SK-N-SH treated with all-trans-retinoic acid at 6 μM for 48 hours (cell line): ENCODE measurements around the gene TMPRSS11A.

Source experiments
- ATAC-seq: fragments of 200-7000 bp; cut with Tn5 transposase; 3 replicates; pipeline ENCODE4 v1.9.1; 2020; ENCODE audit warnings: mild to moderate bottlenecking, moderate library complexity
- ARNTL ChIP-seq: fragments of 450-650 bp; formaldehyde crosslinking; IDR thresholded peaks from 2 replicates; pipeline ENCODE4 v1.5.0; 2020; ENCODE audit warnings: low read depth, mild to moderate bottlenecking, moderate library complexity, borderline replicate concordance
- BACH2 ChIP-seq: fragments of 250-450 bp; sonication (Bioruptor Pico); IDR thresholded peaks from 2 replicates; pipeline ENCODE4 v1.9.0; 2021; ENCODE audit warnings: mild to moderate bottlenecking, borderline replicate concordance
- CSDC2 ChIP-seq: fragments of 250-450 bp; sonication (Bioruptor Pico); IDR thresholded peaks from 2 replicates; pipeline ENCODE4 v1.5.0; 2020; ENCODE audit warnings: mild to moderate bottlenecking, moderate library complexity
- ESRRG ChIP-seq: fragments of 250-450 bp; sonication (Bioruptor Pico); IDR thresholded peaks from 2 replicates; pipeline ENCODE4 v1.6.1; 2021; ENCODE audit warnings: mild to moderate bottlenecking
- GLIS3 ChIP-seq: fragments of 250-450 bp; sonication (Bioruptor Pico); IDR thresholded peaks from 2 replicates; pipeline ENCODE4 v1.5.0; 2020; ENCODE audit warnings: mild to moderate bottlenecking, moderate library complexity
- ISL1 ChIP-seq: fragments of 250-450 bp; sonication (Bioruptor Pico); IDR thresholded peaks from 2 replicates; pipeline ENCODE4 v2.1.2; 2022; ENCODE audit warnings: mild to moderate bottlenecking, moderate library complexity
- OSR1 ChIP-seq: fragments of 250-450 bp; sonication (Bioruptor Pico); IDR thresholded peaks from 2 replicates; pipeline ENCODE4 v1.8.0; 2022; ENCODE audit warnings: moderate library complexity, mild to moderate bottlenecking, inconsistent platforms
- PPARA ChIP-seq: fragments of 250-450 bp; sonication (Bioruptor Pico); IDR thresholded peaks from 2 replicates; pipeline ENCODE4 v1.5.0; 2020; ENCODE audit warnings: mild to moderate bottlenecking, borderline replicate concordance
- RARB ChIP-seq: fragments of 250-450 bp; sonication (Bioruptor Pico); IDR thresholded peaks from 2 replicates; pipeline ENCODE4 v1.8.0; 2021; ENCODE audit warnings: mild to moderate bottlenecking, moderate library complexity
- SNAI2 ChIP-seq: fragments of 250-450 bp; sonication (Bioruptor Pico); IDR thresholded peaks from 2 replicates; pipeline ENCODE4 v1.5.0; 2020; ENCODE audit warnings: mild to moderate bottlenecking, moderate library complexity
- TCF4 ChIP-seq: fragments of 250-450 bp; sonication (Bioruptor Pico); IDR thresholded peaks from 2 replicates; pipeline ENCODE4 v1.8.0; 2021; ENCODE audit warnings: mild to moderate bottlenecking, moderate library complexity, borderline replicate concordance
- TOX ChIP-seq: fragments of 250-450 bp; sonication (Bioruptor Pico); IDR thresholded peaks from 2 replicates; pipeline ENCODE4 v1.8.0; 2021; ENCODE audit warnings: mild to moderate bottlenecking, moderate library complexity, borderline replicate concordance
- ZC3H10 ChIP-seq: fragments of 250-450 bp; sonication (Bioruptor Pico); IDR thresholded peaks from 2 replicates; pipeline ENCODE4 v1.5.1; 2021; ENCODE audit warnings: mild to moderate bottlenecking, moderate library complexity
- ZFP3 ChIP-seq: fragments of 250-450 bp; sonication (Bioruptor Pico); IDR thresholded peaks from 2 replicates; pipeline ENCODE4 v1.5.0; 2020; ENCODE audit warnings: mild to moderate bottlenecking, moderate library complexity
- ZFP30 ChIP-seq: fragments of 450-650 bp; formaldehyde crosslinking; IDR thresholded peaks from 2 replicates; pipeline ENCODE4 v1.5.0; 2022; ENCODE audit warnings: mild to moderate bottlenecking, moderate library complexity
- ZNF565 ChIP-seq: fragments of 450-650 bp; formaldehyde crosslinking; conservative IDR thresholded peaks from 2 replicates; pipeline ENCODE4 v1.5.0; 2020; ENCODE audit warnings: low read depth, mild to moderate bottlenecking, moderate library complexity
- ZNF70 ChIP-seq: fragments of 450-650 bp; formaldehyde crosslinking; IDR thresholded peaks from 2 replicates; pipeline ENCODE4 v1.5.0; 2020; ENCODE audit warnings: mild to moderate bottlenecking, moderate library complexity
- ZNF8 ChIP-seq: fragments of 450-650 bp; formaldehyde crosslinking; IDR thresholded peaks from 2 replicates; pipeline ENCODE4 v1.5.0; 2020; ENCODE audit warnings: mild to moderate bottlenecking, moderate library complexity
- TF ChIP-seq, protein P1 (sequence below): fragments of 250-450 bp; sonication (Bioruptor Pico); IDR thresholded peaks from 2 replicates; pipeline ENCODE4 v1.5.0; 2020; ENCODE audit warnings: mild to moderate bottlenecking, moderate library complexity
- TF ChIP-seq, protein P2 (sequence below): fragments of 250-450 bp; sonication (Bioruptor Pico); IDR thresholded peaks from 2 replicates; pipeline ENCODE4 v1.5.1; 2020; ENCODE audit warnings: low read depth, mild to moderate bottlenecking, moderate library complexity
- TF ChIP-seq, protein P3 (sequence below): fragments of 250-450 bp; sonication (Bioruptor Pico); IDR thresholded peaks from 2 replicates; pipeline ENCODE4 v1.8.0; 2020; ENCODE audit warnings: mild to moderate bottlenecking, moderate library complexity, borderline replicate concordance
- TF ChIP-seq, protein P4 (sequence below): fragments of 250-450 bp; sonication (Bioruptor Pico); IDR thresholded peaks from 2 replicates; pipeline ENCODE4 v1.5.1; 2021; ENCODE audit warnings: mild to moderate bottlenecking, moderate library complexity
- TF ChIP-seq, protein P5 (sequence below): fragments of 250-450 bp; sonication (Bioruptor Pico); IDR thresholded peaks from 2 replicates; pipeline ENCODE4 v1.8.0; 2021; ENCODE audit warnings: low read depth, mild to moderate bottlenecking, moderate library complexity, borderline replicate concordance

Gene TMPRSS11A

DNA sequence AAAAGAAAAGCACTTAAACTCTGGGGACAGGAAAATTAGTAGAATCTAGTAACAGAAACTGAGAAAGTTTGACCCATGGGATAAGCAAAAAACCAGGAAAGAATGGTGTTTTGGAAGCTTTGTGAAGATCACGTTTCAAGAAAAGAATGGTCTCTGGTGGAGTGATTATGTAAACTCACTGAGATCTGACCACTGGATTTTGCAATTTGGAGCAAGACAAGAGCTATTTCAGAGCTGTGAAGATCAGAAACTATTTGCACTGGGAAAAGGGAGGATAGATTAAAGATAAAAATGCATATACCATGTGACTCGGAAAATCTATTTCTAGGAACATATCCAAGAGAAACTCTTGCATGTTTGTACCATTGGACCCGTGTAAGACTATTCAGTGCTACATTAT, 83.8 kb downstream of the TMPRSS11A start:
- TF ChIP-seq TOX (CRISPR knock-in tag) = no peak
- ATAC-seq = no peak

DNA sequence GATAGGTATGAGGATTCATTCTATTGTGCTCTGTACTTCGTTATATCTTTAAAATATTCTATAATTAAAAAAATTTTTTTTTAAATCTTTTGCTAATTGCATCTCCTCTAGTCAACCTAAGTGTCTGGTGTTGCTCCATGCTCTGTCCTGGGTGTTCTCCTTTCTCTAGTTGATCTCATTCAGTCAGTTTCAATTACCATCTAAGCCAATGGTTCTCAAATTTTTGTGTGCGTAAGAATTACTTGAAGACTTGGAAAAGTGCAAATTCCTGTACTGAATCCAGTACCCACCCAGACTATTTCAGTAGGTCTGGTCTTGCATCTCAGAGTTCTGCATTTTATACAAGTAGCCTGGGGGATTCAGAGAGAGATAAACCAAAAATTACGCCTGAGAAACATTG, 86.2 kb downstream of the TMPRSS11A start:
- ATAC-seq = no peak
- TF ChIP-seq, protein P1, sequence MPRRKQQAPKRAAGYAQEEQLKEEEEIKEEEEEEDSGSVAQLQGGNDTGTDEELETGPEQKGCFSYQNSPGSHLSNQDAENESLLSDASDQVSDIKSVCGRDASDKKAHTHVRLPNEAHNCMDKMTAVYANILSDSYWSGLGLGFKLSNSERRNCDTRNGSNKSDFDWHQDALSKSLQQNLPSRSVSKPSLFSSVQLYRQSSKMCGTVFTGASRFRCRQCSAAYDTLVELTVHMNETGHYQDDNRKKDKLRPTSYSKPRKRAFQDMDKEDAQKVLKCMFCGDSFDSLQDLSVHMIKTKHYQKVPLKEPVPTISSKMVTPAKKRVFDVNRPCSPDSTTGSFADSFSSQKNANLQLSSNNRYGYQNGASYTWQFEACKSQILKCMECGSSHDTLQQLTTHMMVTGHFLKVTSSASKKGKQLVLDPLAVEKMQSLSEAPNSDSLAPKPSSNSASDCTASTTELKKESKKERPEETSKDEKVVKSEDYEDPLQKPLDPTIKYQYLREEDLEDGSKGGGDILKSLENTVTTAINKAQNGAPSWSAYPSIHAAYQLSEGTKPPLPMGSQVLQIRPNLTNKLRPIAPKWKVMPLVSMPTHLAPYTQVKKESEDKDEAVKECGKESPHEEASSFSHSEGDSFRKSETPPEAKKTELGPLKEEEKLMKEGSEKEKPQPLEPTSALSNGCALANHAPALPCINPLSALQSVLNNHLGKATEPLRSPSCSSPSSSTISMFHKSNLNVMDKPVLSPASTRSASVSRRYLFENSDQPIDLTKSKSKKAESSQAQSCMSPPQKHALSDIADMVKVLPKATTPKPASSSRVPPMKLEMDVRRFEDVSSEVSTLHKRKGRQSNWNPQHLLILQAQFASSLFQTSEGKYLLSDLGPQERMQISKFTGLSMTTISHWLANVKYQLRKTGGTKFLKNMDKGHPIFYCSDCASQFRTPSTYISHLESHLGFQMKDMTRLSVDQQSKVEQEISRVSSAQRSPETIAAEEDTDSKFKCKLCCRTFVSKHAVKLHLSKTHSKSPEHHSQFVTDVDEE (CRISPR knock-in tag) = no peak
- TF ChIP-seq SNAI2 (CRISPR knock-in tag) = no peak
- no peak for TF ChIP-seq GLIS3 (CRISPR knock-in tag)
- TF ChIP-seq OSR1 (CRISPR knock-in tag) = no peak
- TF ChIP-seq TCF4 = no peak
- TF ChIP-seq ZFP30 = no peak
- TF ChIP-seq, protein P2, sequence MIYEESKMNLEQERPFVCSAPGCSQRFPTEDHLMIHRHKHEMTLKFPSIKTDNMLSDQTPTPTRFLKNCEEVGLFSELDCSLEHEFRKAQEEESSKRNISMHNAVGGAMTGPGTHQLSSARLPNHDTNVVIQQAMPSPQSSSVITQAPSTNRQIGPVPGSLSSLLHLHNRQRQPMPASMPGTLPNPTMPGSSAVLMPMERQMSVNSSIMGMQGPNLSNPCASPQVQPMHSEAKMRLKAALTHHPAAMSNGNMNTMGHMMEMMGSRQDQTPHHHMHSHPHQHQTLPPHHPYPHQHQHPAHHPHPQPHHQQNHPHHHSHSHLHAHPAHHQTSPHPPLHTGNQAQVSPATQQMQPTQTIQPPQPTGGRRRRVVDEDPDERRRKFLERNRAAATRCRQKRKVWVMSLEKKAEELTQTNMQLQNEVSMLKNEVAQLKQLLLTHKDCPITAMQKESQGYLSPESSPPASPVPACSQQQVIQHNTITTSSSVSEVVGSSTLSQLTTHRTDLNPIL (CRISPR knock-in tag) = no peak
- TF ChIP-seq ZC3H10 (CRISPR knock-in tag) = no peak
- TF ChIP-seq ESRRG (CRISPR knock-in tag) = no peak

DNA sequence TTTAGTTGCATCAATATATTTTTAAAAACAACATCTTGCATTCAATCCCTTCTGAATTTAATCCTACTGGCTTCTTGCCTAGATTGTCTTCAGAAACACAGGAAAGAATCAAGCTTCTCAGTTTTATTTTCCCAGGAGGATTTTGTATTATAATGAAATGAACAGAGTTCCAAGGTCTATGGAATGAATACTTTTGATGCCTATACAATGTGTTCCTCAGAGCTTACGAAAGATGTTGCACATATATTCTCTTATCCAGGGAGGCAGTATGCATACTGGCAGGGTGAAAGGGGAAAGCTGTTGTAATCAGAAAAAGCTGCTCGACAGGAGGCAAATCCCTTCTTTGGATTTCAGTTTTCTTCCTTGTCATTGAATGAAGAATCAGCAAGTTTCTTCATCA, 88.3 kb downstream of the TMPRSS11A start:
- no peak for TF ChIP-seq ISL1
- TF ChIP-seq, all 23 proteins: peak for 0
- no peak for ATAC-seq

DNA sequence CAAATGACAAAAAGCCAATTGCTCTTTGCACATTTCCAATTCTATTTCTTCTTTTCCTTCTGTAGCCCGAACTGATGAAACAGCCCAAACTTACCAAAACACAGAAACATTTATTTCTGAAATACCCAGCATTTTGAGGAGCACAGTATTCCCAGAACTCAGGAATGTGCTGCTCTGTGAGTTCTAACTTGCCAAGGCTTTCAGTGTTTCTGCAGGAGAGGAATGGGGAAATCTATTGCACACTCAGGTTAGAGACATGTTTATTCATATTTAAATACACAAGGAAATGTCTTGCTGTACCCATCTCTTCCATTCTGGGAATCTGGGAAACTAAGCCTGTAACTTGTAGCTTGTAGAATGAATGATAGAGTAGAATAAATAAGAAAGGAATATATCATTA, 90.2 kb downstream of the TMPRSS11A start:
- no peak for TF ChIP-seq GLIS3 (CRISPR knock-in tag)
- TF ChIP-seq ZFP30 = no peak
- no peak for TF ChIP-seq ZNF565 (CRISPR knock-in tag)
- TF ChIP-seq, protein P3, sequence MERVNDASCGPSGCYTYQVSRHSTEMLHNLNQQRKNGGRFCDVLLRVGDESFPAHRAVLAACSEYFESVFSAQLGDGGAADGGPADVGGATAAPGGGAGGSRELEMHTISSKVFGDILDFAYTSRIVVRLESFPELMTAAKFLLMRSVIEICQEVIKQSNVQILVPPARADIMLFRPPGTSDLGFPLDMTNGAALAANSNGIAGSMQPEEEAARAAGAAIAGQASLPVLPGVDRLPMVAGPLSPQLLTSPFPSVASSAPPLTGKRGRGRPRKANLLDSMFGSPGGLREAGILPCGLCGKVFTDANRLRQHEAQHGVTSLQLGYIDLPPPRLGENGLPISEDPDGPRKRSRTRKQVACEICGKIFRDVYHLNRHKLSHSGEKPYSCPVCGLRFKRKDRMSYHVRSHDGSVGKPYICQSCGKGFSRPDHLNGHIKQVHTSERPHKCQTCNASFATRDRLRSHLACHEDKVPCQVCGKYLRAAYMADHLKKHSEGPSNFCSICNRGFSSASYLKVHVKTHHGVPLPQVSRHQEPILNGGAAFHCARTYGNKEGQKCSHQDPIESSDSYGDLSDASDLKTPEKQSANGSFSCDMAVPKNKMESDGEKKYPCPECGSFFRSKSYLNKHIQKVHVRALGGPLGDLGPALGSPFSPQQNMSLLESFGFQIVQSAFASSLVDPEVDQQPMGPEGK (CRISPR knock-in tag) = no peak
- TF ChIP-seq ARNTL (CRISPR knock-in tag) = no peak
- TF ChIP-seq, protein P4, sequence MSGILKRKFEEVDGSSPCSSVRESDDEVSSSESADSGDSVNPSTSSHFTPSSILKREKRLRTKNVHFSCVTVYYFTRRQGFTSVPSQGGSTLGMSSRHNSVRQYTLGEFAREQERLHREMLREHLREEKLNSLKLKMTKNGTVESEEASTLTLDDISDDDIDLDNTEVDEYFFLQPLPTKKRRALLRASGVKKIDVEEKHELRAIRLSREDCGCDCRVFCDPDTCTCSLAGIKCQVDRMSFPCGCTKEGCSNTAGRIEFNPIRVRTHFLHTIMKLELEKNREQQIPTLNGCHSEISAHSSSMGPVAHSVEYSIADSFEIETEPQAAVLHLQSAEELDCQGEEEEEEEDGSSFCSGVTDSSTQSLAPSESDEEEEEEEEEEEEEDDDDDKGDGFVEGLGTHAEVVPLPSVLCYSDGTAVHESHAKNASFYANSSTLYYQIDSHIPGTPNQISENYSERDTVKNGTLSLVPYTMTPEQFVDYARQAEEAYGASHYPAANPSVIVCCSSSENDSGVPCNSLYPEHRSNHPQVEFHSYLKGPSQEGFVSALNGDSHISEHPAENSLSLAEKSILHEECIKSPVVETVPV (CRISPR knock-in tag) = no peak
- no peak for TF ChIP-seq ESRRG (CRISPR knock-in tag)
- no peak for TF ChIP-seq TOX (CRISPR knock-in tag)
- no peak for TF ChIP-seq ZC3H10 (CRISPR knock-in tag)
- no peak for TF ChIP-seq BACH2 (CRISPR knock-in tag)
- TF ChIP-seq RARB (CRISPR knock-in tag) = no peak
- no peak for TF ChIP-seq ZNF70 (CRISPR knock-in tag)
- no peak for TF ChIP-seq OSR1 (CRISPR knock-in tag)
- TF ChIP-seq ZNF8 (CRISPR knock-in tag) = no peak
- TF ChIP-seq PPARA = no peak
- TF ChIP-seq ZFP3 (CRISPR knock-in tag) = no peak
- TF ChIP-seq, protein P5, sequence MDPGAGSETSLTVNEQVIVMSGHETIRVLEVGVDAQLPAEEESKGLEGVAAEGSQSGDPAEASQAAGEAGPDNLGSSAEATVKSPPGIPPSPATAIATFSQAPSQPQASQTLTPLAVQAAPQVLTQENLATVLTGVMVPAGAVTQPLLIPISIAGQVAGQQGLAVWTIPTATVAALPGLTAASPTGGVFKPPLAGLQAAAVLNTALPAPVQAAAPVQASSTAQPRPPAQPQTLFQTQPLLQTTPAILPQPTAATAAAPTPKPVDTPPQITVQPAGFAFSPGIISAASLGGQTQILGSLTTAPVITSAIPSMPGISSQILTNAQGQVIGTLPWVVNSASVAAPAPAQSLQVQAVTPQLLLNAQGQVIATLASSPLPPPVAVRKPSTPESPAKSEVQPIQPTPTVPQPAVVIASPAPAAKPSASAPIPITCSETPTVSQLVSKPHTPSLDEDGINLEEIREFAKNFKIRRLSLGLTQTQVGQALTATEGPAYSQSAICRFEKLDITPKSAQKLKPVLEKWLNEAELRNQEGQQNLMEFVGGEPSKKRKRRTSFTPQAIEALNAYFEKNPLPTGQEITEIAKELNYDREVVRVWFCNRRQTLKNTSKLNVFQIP (CRISPR knock-in tag) = no peak
- TF ChIP-seq SNAI2 (CRISPR knock-in tag) = no peak
- TF ChIP-seq ISL1 = no peak
- no peak for TF ChIP-seq CSDC2 (CRISPR knock-in tag)

More for the DNA sequence above, 90.2 kb downstream of the TMPRSS11A start:
- ATAC-seq = no peak
